Sigmoid colon (tissue), 4 donors: ENCODE measurements around the gene SEMA5B.

Source experiments
- CTCF ChIP-seq, 4 experiments: fragments of 450-650 bp in 3 of 4; fragments of 200-600 bp in 1 of 4; IDR thresholded peaks; one replicate each; pipeline ENCODE4 v1.5.1; 2016 to 2019; ENCODE audit warnings: antibody characterized with exemption in 4 of 4, mild to moderate bottlenecking in 3 of 4, moderate library complexity in 2 of 4
- EP300 ChIP-seq, 4 donors: sonication (generic); formaldehyde crosslinking; IDR thresholded peaks; one replicate each; pipeline ENCODE4 v1.6.1; 2017; ENCODE audit warnings: antibody characterized with exemption in 4 of 4
- POLR2A ChIP-seq, 2 donors: fragments of 450-650 bp; IDR thresholded peaks; one replicate each; pipeline ENCODE4 v1.6.1; 2016; ENCODE audit warnings: antibody characterized with exemption in 2 of 2, mild to moderate bottlenecking in 2 of 2, moderate library complexity in 2 of 2
- POLR2AphosphoS5 ChIP-seq, 4 donors: sonication (generic); formaldehyde crosslinking; IDR thresholded peaks; one replicate each; pipeline ENCODE4 v1.6.1; 2017; ENCODE audit warnings: antibody characterized with exemption in 4 of 4

- TF ChIP-seq POLR2AphosphoS5 (IDR thresholded peaks at IDR 0.05) (no peak), POLR2A (IDR thresholded peaks at IDR 0.05) (no peak), EP300 (IDR thresholded peaks at IDR 0.05) (no peak), CTCF (IDR thresholded peaks at IDR 0.05) (no peak)
Observed at GRCh38 chr3:123024056-123024455, 3.5 kb downstream of the SEMA5B start.
